MM.1S (cell line): ENCODE measurements around the gene CCDC39.

Experiments
- DNase-seq: peaks from one replicate; pipeline ENCODE4 v3.0.0-alpha.2; 2015
- H2AFZ ChIP-seq: fragments of 300-600 bp; sonication (generic); 2 replicates; pipeline ENCODE4 v1.6.0; 2016; ENCODE audit warnings: antibody characterized with exemption, low read length
- H3F3A ChIP-seq: fragments of 300-600 bp; sonication (generic); 2 replicates; pipeline ENCODE4 v1.6.1; 2016; ENCODE audit warnings: mild to moderate bottlenecking, antibody characterized with exemption, low read length, moderate library complexity, mixed read lengths; ENCODE audit not compliant: insufficient read depth
- H3K27ac ChIP-seq: fragments of 300-600 bp; sonication (generic); 2 replicates; pipeline ENCODE4 v1.5.1; 2016; ENCODE audit warnings: mild to moderate bottlenecking, low read length
- H3K27me3 ChIP-seq: fragments of 300-600 bp; sonication (generic); replicated peaks from 2 replicates; pipeline ENCODE4 v1.6.0; 2016; ENCODE audit warnings: low read length; ENCODE audit not compliant: insufficient read depth
- H3K36me3 ChIP-seq: fragments of 300-600 bp; sonication (generic); replicated peaks from 2 replicates; pipeline ENCODE4 v1.6.1; 2016; ENCODE audit warnings: mild to moderate bottlenecking, low read length, mixed read lengths; ENCODE audit not compliant: insufficient read depth
- H3K4me1 ChIP-seq: fragments of 300-600 bp; sonication (generic); 2 replicates; pipeline ENCODE4 v1.6.1; 2016; ENCODE audit warnings: low read length, mixed read lengths
- H3K4me2 ChIP-seq: fragments of 300-600 bp; sonication (generic); 2 replicates; pipeline ENCODE4 v1.6.0; 2016; ENCODE audit warnings: low read depth, low read length
- H3K4me3 ChIP-seq: fragments of 300-600 bp; sonication (generic); 2 replicates; pipeline ENCODE4 v1.5.1; 2016; ENCODE audit warnings: low read length, mixed read lengths
- H3K79me2 ChIP-seq: fragments of 300-600 bp; sonication (generic); 2 replicates; pipeline ENCODE4 v1.6.1; 2016; ENCODE audit warnings: mixed run types, low read length, mixed read lengths
- H3K9ac ChIP-seq: fragments of 300-600 bp; sonication (generic); 2 replicates; pipeline ENCODE4 v1.6.1; 2016; ENCODE audit warnings: low read length, mixed read lengths
- H3K9me2 ChIP-seq: fragments of 300-600 bp; sonication (generic); replicated peaks from 2 replicates; pipeline ENCODE4 v1.6.1; 2016; ENCODE audit warnings: mild to moderate bottlenecking, low read length, mixed read lengths; ENCODE audit not compliant: insufficient read depth
- H3K9me3 ChIP-seq: fragments of 300-600 bp; sonication (generic); replicated peaks from 2 replicates; pipeline ENCODE4 v1.6.1; 2016; ENCODE audit warnings: mild to moderate bottlenecking, low read length, mixed read lengths; ENCODE audit not compliant: insufficient read depth
- H4K20me1 ChIP-seq: fragments of 300-600 bp; sonication (generic); 2 replicates; pipeline ENCODE4 v1.6.1; 2016; ENCODE audit warnings: mild to moderate bottlenecking, low read length, moderate library complexity, mixed read lengths; ENCODE audit not compliant: insufficient read depth
- CTCF ChIP-seq: fragments of 300-600 bp; sonication (generic); IDR thresholded peaks from 2 replicates; pipeline ENCODE4 v1.5.1; 2016; ENCODE audit warnings: antibody characterized with exemption, low read length, mixed read lengths
- EZH2 ChIP-seq: fragments of 300-600 bp; sonication (generic); optimal IDR thresholded peaks from 2 replicates; pipeline ENCODE3; 2017; ENCODE audit warnings: low read depth, mild to moderate bottlenecking, antibody characterized with exemption, low read length, mixed read lengths
- EZH2phosphoT487 ChIP-seq: fragments of 300-600 bp; sonication (generic); IDR thresholded peaks from 2 replicates; pipeline ENCODE4 v1.6.1; 2018; ENCODE audit warnings: antibody characterized with exemption, low read length

The CCDC39 gene

GRCh38 chr3:180617049-180617448 lies 62.2 kb downstream of the CCDC39 start:
- TF ChIP-seq EZH2 = no peak
- TF ChIP-seq CTCF = no peak
- no peak for TF ChIP-seq EZH2phosphoT487
- no peaks in the 10 kb centered on the region for H3K79me2 ChIP-seq
- H2AFZ ChIP-seq = no peak overlapping the region
- no peaks in the 10 kb centered on the region for H3F3A ChIP-seq
- H4K20me1 ChIP-seq = no peaks in the 10 kb centered on the region
- no peak overlapping the region for H3K4me2 ChIP-seq
- no peak overlapping the region for H3K4me3 ChIP-seq
- no peaks in the 10 kb centered on the region for H3K4me1 ChIP-seq
- DNase-seq = no peak
- H3K9me3 ChIP-seq = no peaks in the 10 kb centered on the region
- H3K36me3 ChIP-seq = no peaks in the 10 kb centered on the region; the same call in 1 of the 2 replicates
- H3K9ac ChIP-seq = no peak overlapping the region
- H3K9me2 ChIP-seq = no peaks in the 10 kb centered on the region
- no peaks in the 10 kb centered on the region for H3K27me3 ChIP-seq
- no peak overlapping the region for H3K27ac ChIP-seq

GRCh38 chr3:180615954-180616353 lies 63.3 kb downstream of the CCDC39 start:
- no peaks in the 10 kb centered on the region for H3K9me3 ChIP-seq
- H3K4me3 ChIP-seq = no peak overlapping the region
- H3K79me2 ChIP-seq = no peaks in the 10 kb centered on the region
- no peak overlapping the region for H3K27ac ChIP-seq
- no peak for TF ChIP-seq CTCF
- TF ChIP-seq EZH2 = no peak
- no peak for TF ChIP-seq EZH2phosphoT487
- H3K36me3 ChIP-seq = peaks cover 5% of the 10 kb centered on the region; the same call in 1 of the 2 replicates
- H3K4me2 ChIP-seq = no peak overlapping the region
- H3K4me1 ChIP-seq = no peaks in the 10 kb centered on the region
- DNase-seq = no peak
- H2AFZ ChIP-seq = no peak overlapping the region
- H4K20me1 ChIP-seq = no peaks in the 10 kb centered on the region
- no peaks in the 10 kb centered on the region for H3K9me2 ChIP-seq
- no peaks in the 10 kb centered on the region for H3K27me3 ChIP-seq
- H3K9ac ChIP-seq = no peak overlapping the region
- H3F3A ChIP-seq = no peaks in the 10 kb centered on the region

- H3K9me3 ChIP-seq = no peaks in the 10 kb centered on the region
- DNase-seq = no peak
- H3K9me2 ChIP-seq = no peaks in the 10 kb centered on the region
- H3K27me3 ChIP-seq = no peaks in the 10 kb centered on the region
- no peaks in the 10 kb centered on the region for H4K20me1 ChIP-seq
- no peak overlapping the region for H3K4me3 ChIP-seq
- H3K9ac ChIP-seq = no peak overlapping the region
- peaks cover 17% of the 10 kb centered on the region for H3K36me3 ChIP-seq
- H3K79me2 ChIP-seq = no peaks in the 10 kb centered on the region
- H2AFZ ChIP-seq = no peak overlapping the region
- no peak overlapping the region for H3K4me2 ChIP-seq
- no peaks in the 10 kb centered on the region for H3K4me1 ChIP-seq
- TF ChIP-seq EZH2phosphoT487 (no peak), CTCF (no peak), EZH2 (no peak)
- H3F3A ChIP-seq = no peaks in the 10 kb centered on the region
- H3K27ac ChIP-seq = no peak overlapping the region
Measured at GRCh38 chr3:180612364-180612763, 66.9 kb downstream of the CCDC39 start.
